HCT116 (cell line): ENCODE measurements around the gene ANTKMT. TPM values are rescaled to one million over a fixed set of nuclear protein-coding genes. Genes with fewer than 3 reads are reported as not detected.

Experiments used
- ATAC-seq: fragments of 200-7000 bp; cut with Tn5 transposase; 2 replicates; pipeline ENCODE4 v1.9.1; 2020; ENCODE audit warnings: mild to moderate bottlenecking, moderate library complexity
- BruUV-seq: library from RNA; stranded (reverse); fragments of 400-500 nt; replicated peaks from 2 replicates; lab custom pipeline; 2021; lab: Mats Ljungman, UMichigan
- CTCF ChIA-PET: fragments of 300-600 bp; sonication (Branson Sonifier 250); formaldehyde crosslinking; loops from one replicate; lab custom pipeline; 2021; ENCODE audit warnings: antibody characterized with exemption; lab: Charles Lee
- POLR2A ChIA-PET: fragments of 300-600, 350-600 bp; sonication (Branson Sonifier 250); formaldehyde crosslinking; loops from one replicate; lab custom pipeline; 2021; ENCODE audit warnings: antibody characterized with exemption; lab: Charles Lee
- RAD21 ChIA-PET, 2 experiments: fragments of 300-600 bp; sonication (Branson Sonifier 250); formaldehyde crosslinking; loops; one replicate each; lab custom pipeline; 2023; ENCODE audit warnings: low total read pairs in 2 of 2; ENCODE audit not compliant: uncharacterized antibody in 2 of 2, unreplicated experiment in 2 of 2, low non-redundant PET in 1 of 2; lab: Charles Lee
- DNase-seq: peaks from one replicate; pipeline ENCODE4 v3.0.0-alpha.2; 2010; ENCODE audit warnings: low read depth, low spot score
- H2AFZ ChIP-seq: fragments of 200-600 bp; shearing (Covaris generic), sonication (generic); 2 replicates; pipeline ENCODE4 v1.6.1; 2017; ENCODE audit warnings: low read depth, mixed run types, mixed read lengths, antibody characterized with exemption, low read length; ENCODE audit not compliant: poor library complexity, severe bottlenecking
- H3K27ac ChIP-seq: 2 replicates; pipeline ENCODE4 v1.5.1; 2012; ENCODE audit warnings: low read depth, low read length
- H3K27me3 ChIP-seq: fragments of 200-600 bp; sonication (generic); 2 replicates; pipeline ENCODE4 v1.6.1; 2016; ENCODE audit warnings: mixed run types, low read length, mixed read lengths; ENCODE audit not compliant: insufficient read depth
- H3K36me3 ChIP-seq, 2 experiments: fragments of 200-500 bp in 1 of 2; fragments of 200-600 bp in 1 of 2; sonication (Bioruptor generic) in 1 of 2; sonication (generic) in 1 of 2; 2 replicates each; pipeline versions ENCODE4 v1.5.1 to v1.6.1; 2014 to 2016; ENCODE audit warnings: low read length in 2 of 2, inconsistent platforms in 1 of 2, mixed read lengths in 1 of 2, mixed run types in 1 of 2; ENCODE audit not compliant: insufficient read depth in 2 of 2, control insufficient read depth in 1 of 2
- H3K4me1 ChIP-seq, 2 experiments: fragments of 200-600 bp in 1 of 2; sonication (generic) in 1 of 2; 2 replicates each; pipeline versions ENCODE4 v1.5.1 to v1.6.1; 2012 to 2017; ENCODE audit warnings: low read length in 2 of 2, inconsistent platforms in 1 of 2, mild to moderate bottlenecking in 1 of 2, mixed read lengths in 1 of 2, mixed run types in 1 of 2, moderate library complexity in 1 of 2; ENCODE audit not compliant: insufficient read depth in 2 of 2, control insufficient read depth in 1 of 2
- H3K4me2 ChIP-seq: fragments of 200-600 bp; sonication (generic); 2 replicates; pipeline ENCODE4 v1.6.1; 2017; ENCODE audit warnings: mixed run types, low read length, mixed read lengths
- H3K4me3 ChIP-seq, 2 experiments: fragments of 200-600 bp in 1 of 2; sonication (generic) in 1 of 2; replicated peaks in 1 of 2; 2 replicates each; pipeline ENCODE4 v1.5.1; 2011 to 2016; ENCODE audit warnings: low read length in 2 of 2, control low read depth in 1 of 2, low read depth in 1 of 2, mild to moderate bottlenecking in 1 of 2, mixed read lengths in 1 of 2, mixed run types in 1 of 2
- H3K79me2 ChIP-seq: fragments of 200-600 bp; sonication (generic); 2 replicates; pipeline ENCODE4 v1.6.1; 2017; ENCODE audit warnings: mild to moderate bottlenecking, mixed run types, low read length, moderate library complexity, mixed read lengths; ENCODE audit not compliant: insufficient read depth
- H3K9ac ChIP-seq: fragments of 200-600 bp; sonication (generic); 2 replicates; pipeline ENCODE4 v1.6.1; 2016; ENCODE audit warnings: low read length, mixed read lengths
- H3K9me2 ChIP-seq: fragments of 200-600 bp; sonication (generic), shearing (Covaris generic); 2 replicates; pipeline ENCODE4 v1.6.1; 2017; ENCODE audit warnings: mixed run types, mild to moderate bottlenecking, moderate library complexity; ENCODE audit not compliant: insufficient read depth
- H3K9me3 ChIP-seq, 2 experiments: fragments of 200-500 bp in 1 of 2; fragments of 200-600 bp in 1 of 2; sonication (Bioruptor generic) in 1 of 2; sonication (generic) in 1 of 2; 2 replicates each; pipeline ENCODE4 v1.6.1; 2014 to 2017; ENCODE audit warnings: low read length in 2 of 2, mixed read lengths in 2 of 2, inconsistent platforms in 1 of 2, low read depth in 1 of 2, mild to moderate bottlenecking in 1 of 2, mixed run types in 1 of 2, moderate library complexity in 1 of 2; ENCODE audit not compliant: control insufficient read depth in 1 of 2, insufficient read depth in 1 of 2
- H4K20me1 ChIP-seq: fragments of 200-600 bp; sonication (generic), shearing (Covaris generic); 2 replicates; pipeline ENCODE4 v1.6.1; 2017; ENCODE audit warnings: mixed run types, mild to moderate bottlenecking, moderate library complexity; ENCODE audit not compliant: insufficient read depth
- CEBPB ChIP-seq: IDR thresholded peaks from 2 replicates; pipeline ENCODE4 v1.6.1; 2012; ENCODE audit warnings: low read depth
- FOSL1 ChIP-seq: IDR thresholded peaks from 2 replicates; pipeline ENCODE4 v1.6.1; 2012; ENCODE audit warnings: low read depth
- POLR2A ChIP-seq: IDR thresholded peaks from 2 replicates; pipeline ENCODE4 v1.7.0; 2011; ENCODE audit warnings: borderline replicate concordance; ENCODE audit not compliant: insufficient read depth, insufficient read length; ENCODE audit errors: extremely low read depth
- POLR2AphosphoS5 ChIP-seq: IDR thresholded peaks from 2 replicates; pipeline ENCODE4 v1.6.1; 2011; ENCODE audit warnings: mild to moderate bottlenecking, low read depth, low read length, moderate library complexity
- intact Hi-C: fragments of 100-400 bp; cut with micrococcal nuclease; formaldehyde crosslinking; loops from 2 replicates; pipeline ENCODE4 v1.10.0; 2022
- total RNA-seq: library from RNA; stranded (reverse); gene quantifications from one replicate; pipeline ENCODE4 v1.2.1, GENCODE V29; 2021; ENCODE audit not compliant: unreplicated experiment

The ANTKMT gene
- total RNA-seq, 1 experiment from 2014 or later, result 65.4 TPM

DNA sequence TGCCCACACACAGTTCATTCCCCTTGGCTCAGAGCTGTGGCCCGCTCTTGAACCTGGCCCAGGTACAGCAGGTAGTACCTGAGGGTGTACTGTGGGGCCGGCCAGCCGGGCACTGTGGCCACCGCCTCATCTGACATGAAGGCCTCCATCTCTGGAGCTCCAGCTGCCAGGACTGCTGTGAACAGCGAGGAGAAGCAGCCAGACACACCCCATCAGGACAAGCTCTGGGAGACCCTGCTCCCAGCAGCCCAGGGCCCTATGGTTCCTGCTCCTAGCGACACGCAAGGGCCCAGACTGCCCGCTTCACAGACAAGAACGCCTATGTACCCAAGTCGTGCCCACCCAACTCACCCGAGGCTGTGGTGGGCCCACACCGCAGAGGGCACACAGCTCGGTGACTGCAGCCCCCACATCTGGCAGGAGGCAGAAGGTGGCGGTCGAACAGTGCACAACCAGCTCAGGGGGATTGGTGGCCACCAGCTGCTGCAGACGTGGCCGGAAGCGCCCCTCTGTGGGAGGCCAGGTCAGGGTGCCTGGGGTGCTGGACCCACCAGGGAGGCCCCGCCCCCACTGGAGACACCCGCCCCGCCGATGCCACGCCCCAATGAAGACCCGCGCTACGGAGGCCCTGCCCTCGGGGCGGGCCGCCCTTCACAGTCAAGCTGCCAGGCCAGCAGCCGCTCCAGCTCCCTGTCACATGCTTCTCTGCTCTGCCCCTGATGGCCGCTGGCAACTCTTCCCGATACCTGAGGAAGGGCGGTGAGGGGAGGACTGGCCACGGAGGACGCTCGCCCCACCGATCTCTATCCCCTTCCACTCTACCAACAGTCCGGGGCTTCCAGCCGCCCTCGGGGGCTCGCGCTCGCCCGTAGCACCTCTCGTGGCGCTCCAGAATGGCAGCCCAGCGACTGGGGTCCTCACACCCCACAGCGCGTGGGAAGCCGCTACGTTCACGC is 41.8 kb upstream of the ANTKMT start:
- intact Hi-C loops, result no loop called here
- TF ChIP-seq CEBPB, result no peak
- peak; percentile 41; the same call in 1 of the 2 replicates for TF ChIP-seq POLR2AphosphoS5
- TF ChIP-seq, all 23 proteins: peak for 1
- CTCF ChIA-PET, result interaction anchor here (1.0 kb wide), 1 partner anchor 30 kb away, joined by 5 read pairs; the partner anchor contains the start of gene WDR90
- Histone ChIP-seq H4K20me1 (no peaks in the 10 kb centered on the region), H3K4me1 (peaks cover 11 to 36% of the 10 kb centered on the region in 2 experiments), H3K4me2 (peak overlapping the region; percentile 71), H3K9me3 (no peaks in the 10 kb centered on the region), H3K27ac (peak overlapping the region; percentile 75), H3K9me2 (no peaks in the 10 kb centered on the region), H3K36me3 (peaks cover 0 to 26% of the 10 kb centered on the region in 2 experiments; a peak in 2 of 4 replicates), H3K79me2 (peaks cover 35% of the 10 kb centered on the region), H3K9ac (peak overlapping the region; percentile 48; the same call in 1 of the 2 replicates), H3K4me3 (peak overlapping the region; percentile 40 to 52), H2AFZ (no peak overlapping the region), H3K27me3 (no peaks in the 10 kb centered on the region)
- RAD21 ChIA-PET, result no interaction called here
- DNase-seq (no peak), ATAC-seq (peak; percentile 26)
- POLR2A ChIA-PET, result interaction anchor here (0.6 kb wide), 1 partner anchor 142 kb away, joined by 4 read pairs; no protein-coding TSS in a partner anchor
- BruUV-seq, result no TSS peak

DNA sequence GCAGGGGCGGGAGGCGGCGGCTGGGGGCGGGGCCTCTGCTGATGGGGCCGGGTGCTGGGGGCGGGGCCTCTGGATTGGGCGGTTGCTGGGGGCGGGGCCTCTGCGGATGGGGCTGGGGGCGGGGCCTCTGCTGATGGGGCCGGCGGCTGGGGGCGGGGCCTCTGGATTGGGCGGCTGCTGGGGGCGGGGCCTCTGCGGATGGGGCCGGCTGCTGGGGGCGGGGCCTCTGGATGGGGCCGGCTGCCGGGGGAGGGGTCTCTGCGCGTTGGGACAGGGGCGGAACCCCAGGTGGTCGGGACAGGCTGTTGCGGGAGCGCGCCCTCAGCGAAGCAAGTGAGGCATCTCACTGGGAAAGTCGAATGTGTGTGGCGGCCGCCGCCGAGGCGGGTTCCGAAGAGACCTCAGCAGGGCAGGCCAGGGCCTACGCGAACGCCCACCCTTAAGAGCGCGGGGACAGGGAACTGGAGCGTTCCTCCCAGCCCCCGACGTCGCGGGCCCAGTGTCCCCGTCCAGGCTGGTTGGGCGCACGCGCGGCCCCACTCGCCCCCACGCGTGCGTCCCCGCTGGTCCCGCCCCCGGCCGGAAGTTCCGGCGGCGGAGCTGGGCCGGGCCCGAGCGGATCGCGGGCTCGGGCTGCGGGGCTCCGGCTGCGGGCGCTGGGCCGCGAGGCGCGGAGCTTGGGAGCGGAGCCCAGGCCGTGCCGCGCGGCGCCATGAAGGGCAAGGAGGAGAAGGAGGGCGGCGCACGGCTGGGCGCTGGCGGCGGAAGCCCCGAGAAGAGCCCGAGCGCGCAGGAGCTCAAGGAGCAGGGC is 40.9 kb upstream of the ANTKMT start, which contains the start of gene STUB1:
Gene STUB1 (plus strand): TSS at position 597 of the 811 bp plus-strand sequence. CDS start 116 bp downstream, at position 713.
- no TSS peak for BruUV-seq
- Histone ChIP-seq H3K36me3 (peaks cover 0 to 26% of the 10 kb centered on the region in 2 experiments; a peak in 2 of 4 replicates), H3K27me3 (no peaks in the 10 kb centered on the region), H3K9me3 (no peaks in the 10 kb centered on the region), H3K4me2 (peak within 1 kb of the TSS; percentile 97), H2AFZ (no peak within 1 kb of the TSS), H3K27ac (peak within 1 kb of the TSS; percentile 98), H3K79me2 (peaks cover 36% of the 10 kb centered on the region), H3K9ac (peak within 1 kb of the TSS; percentile 92), H3K4me1 (peaks cover 11 to 42% of the 10 kb centered on the region in 2 experiments), H4K20me1 (no peaks in the 10 kb centered on the region), H3K9me2 (no peaks in the 10 kb centered on the region), H3K4me3 (peak within 1 kb of the TSS; percentile 66 to 90)
- RAD21 ChIA-PET, result no interaction called here
- TF ChIP-seq POLR2A, result peak; percentile 16
- peak; percentile 75 for TF ChIP-seq POLR2AphosphoS5
- no peak for TF ChIP-seq FOSL1
- CTCF ChIA-PET, result interaction anchor here (1.1 kb wide), 1 partner anchor 10 kb away, joined by 3 read pairs; the partner anchor contains the start of gene WDR24
- intact Hi-C loops, result no loop called here
- ATAC-seq (peak; percentile 30), DNase-seq (peak; percentile 48)
- POLR2A ChIA-PET, result no interaction called here
